ENCODE results near the gene CCNL2. TPM values are rescaled to one million over a fixed set of nuclear protein-coding genes. Genes with fewer than 3 reads are reported as not detected.

Gene CCNL2
- total and polyA plus RNA-seq, 2 of the 13 experiments (the other 11 are each of a cell fraction or from before 2014, with no cell fraction given): 105 to 340 TPM

- TF ChIP-seq PLSCR1 (CRISPR knock-in tag; IDR thresholded peaks at IDR 0.05; ENCODE audit: borderline replicate concordance) (0 out of 2 replicates have a peak, but pooled peaks have one; percentile 26), ZNF709 (CRISPR knock-in tag; IDR thresholded peaks at IDR 0.05) (peak; percentile 6; the same call in 1 of the 2 replicates), ZFP36L1 (CRISPR knock-in tag; IDR thresholded peaks at IDR 0.05) (no peak), FLYWCH1 (CRISPR knock-in tag; IDR thresholded peaks at IDR 0.05) (no peak), SIN3A (IDR thresholded peaks at IDR 0.05; ENCODE audit: borderline replicate concordance, low read depth, low read length) (no peak)
These were observed 39.8 kb downstream of the CCNL2 start (continued) for GRCh38 chr1:1359308-1359663.

- Histone ChIP-seq H3K36me3 (replicated peaks in 1 of 2; ENCODE audit: control insufficient read depth in 1 of 2, insufficient read depth in 2 of 2, low read length in 2 of 2) (no peaks in the 10 kb centered on the region), H2AFZ (ENCODE audit: low read length) (no peak within 1 kb of the TSS), H3K4me3 (replicated peaks in 1 of 3; ENCODE audit: insufficient read depth in 1 of 3, low read depth in 2 of 3, low read length in 3 of 3) (peak within 1 kb of the TSS; percentile 69 to 74 (median 71)), H3K4me1 (ENCODE audit: insufficient read depth, low read length) (peaks cover 57% of the 10 kb centered on the region), H3K4me2 (ENCODE audit: low read depth, low read length) (peak within 1 kb of the TSS; percentile 92), H4K20me1 (ENCODE audit: insufficient read depth, low read length) (no peaks in the 10 kb centered on the region), H3K9ac (ENCODE audit: insufficient read depth, low read depth, low read length) (peak within 1 kb of the TSS; percentile 80), H3K9me3 (ENCODE audit: low read length) (no peaks in the 10 kb centered on the region), H3K27me3 (ENCODE audit: control insufficient read depth in 1 of 2, insufficient read depth in 2 of 2, low read length in 2 of 2) (no peaks in the 10 kb centered on the region), H3K27ac (ENCODE audit: extremely low read length, insufficient read depth, low read length) (peak within 1 kb of the TSS; percentile 88), H3K79me2 (ENCODE audit: insufficient read depth, low read length) (peaks cover 4% of the 10 kb centered on the region)
- 35% methylated on average over 15 of the region's 29 CpGs for WGBS (ENCODE audit: low lambda C conversion rate)
- ATAC-seq (peak; percentile 28), DNase-seq (ENCODE audit: low spot score) (peak; percentile 79), FAIRE-seq (no peak)
- BruUV-seq (replicated peaks): no TSS peak
- in situ Hi-C loops (cut with HindIII; ENCODE audit: extremely low pct_ligation_motif_present, low pct_unique_long_range_greater_than_20kb) (no loop called here), intact Hi-C loops (cut with micrococcal nuclease; ENCODE audit: unreplicated experiment) (no loop called here)
- ChIA-PET CTCF (ENCODE audit: low intra/inter-chr PET ratio, low total read pairs) (no interaction called here), POLR2A (interaction anchor here (0.6 to 4.0 kb wide), 9 partner anchors 10 to 72 kb away, joined by 3 to 38 read pairs (median 7); partner anchors contain the start of genes AURKAIP1, CCNL2, DVL1 and MRPL20)
- TF ChIP-seq ATRX (CRISPR knock-in tag; IDR thresholded peaks at IDR 0.05; ENCODE audit: borderline replicate concordance) (no peak), ZNF44 (CRISPR knock-in tag; IDR thresholded peaks at IDR 0.05) (no peak), ZMYM4 (CRISPR knock-in tag; IDR thresholded peaks at IDR 0.05) (0 out of 2 replicates have a peak, but pooled peaks have one; percentile 25), KDM3A (CRISPR knock-in tag; IDR thresholded peaks at IDR 0.05; ENCODE audit: low read depth) (0 out of 2 replicates have a peak, but pooled peaks have one; percentile 25), ZNF740 (CRISPR knock-in tag; IDR thresholded peaks at IDR 0.05) (peak; percentile 59; the same call in 1 of the 2 replicates), JUND (CRISPR knock-in tag; IDR thresholded peaks at IDR 0.05) (no peak), ZFP37 (CRISPR knock-in tag; IDR thresholded peaks at IDR 0.05; ENCODE audit: borderline replicate concordance) (no peak), SMAD1 (CRISPR knock-in tag; IDR thresholded peaks at IDR 0.05; ENCODE audit: borderline replicate concordance, low read depth) (no peak), TBX3 (IDR thresholded peaks at IDR 0.05; ENCODE audit: borderline replicate concordance) (no peak), NFE2L2 (IDR thresholded peaks at IDR 0.05; ENCODE audit: low read length) (no peak), GLI4 (CRISPR knock-in tag; IDR thresholded peaks at IDR 0.05; ENCODE audit: borderline replicate concordance) (no peak), FOXP1 (IDR thresholded peaks at IDR 0.05) (no peak), FOXP1 (CRISPR knock-in tag; IDR thresholded peaks at IDR 0.05) (peak; percentile 9; the same call in 1 of the 2 replicates), TOPORS (CRISPR knock-in tag; IDR thresholded peaks at IDR 0.05) (no peak), MED8 (CRISPR knock-in tag; IDR thresholded peaks at IDR 0.05; ENCODE audit: insufficient replicate concordance) (peak; percentile 58), ZSCAN9 (CRISPR knock-in tag; IDR thresholded peaks at IDR 0.05; ENCODE audit: borderline replicate concordance) (no peak)
These were observed 40.5 kb downstream of the CCNL2 start, which contains the start of gene MXRA8 for GRCh38 chr1:1358433-1359271. MXRA8 (minus strand) TSS chr1:1358555; CDS start chr1:1358504, 51 bp downstream.
